Measurements from ENCODE around the gene PICALM.

- TF ChIP-seq CREB1 (IDR thresholded peaks at IDR 0.05; ENCODE audit: low read depth) (no peak), EP300 (IDR thresholded peaks at IDR 0.05; ENCODE audit: borderline replicate concordance) (no peak)
Measured at GRCh38 chr11:86002431-86002830, 66.5 kb downstream of the PICALM start.
